DMS53 treated with DMSO at 0.1 percent for 48 hours (cell line): ENCODE results near the gene C22orf15.

Source experiments
- DNase-seq: peaks from one replicate; lab custom pipeline; 2025; ENCODE audit not compliant: unreplicated experiment; lab: John Stamatoyannopoulos, UW

The C22orf15 gene

DNA sequence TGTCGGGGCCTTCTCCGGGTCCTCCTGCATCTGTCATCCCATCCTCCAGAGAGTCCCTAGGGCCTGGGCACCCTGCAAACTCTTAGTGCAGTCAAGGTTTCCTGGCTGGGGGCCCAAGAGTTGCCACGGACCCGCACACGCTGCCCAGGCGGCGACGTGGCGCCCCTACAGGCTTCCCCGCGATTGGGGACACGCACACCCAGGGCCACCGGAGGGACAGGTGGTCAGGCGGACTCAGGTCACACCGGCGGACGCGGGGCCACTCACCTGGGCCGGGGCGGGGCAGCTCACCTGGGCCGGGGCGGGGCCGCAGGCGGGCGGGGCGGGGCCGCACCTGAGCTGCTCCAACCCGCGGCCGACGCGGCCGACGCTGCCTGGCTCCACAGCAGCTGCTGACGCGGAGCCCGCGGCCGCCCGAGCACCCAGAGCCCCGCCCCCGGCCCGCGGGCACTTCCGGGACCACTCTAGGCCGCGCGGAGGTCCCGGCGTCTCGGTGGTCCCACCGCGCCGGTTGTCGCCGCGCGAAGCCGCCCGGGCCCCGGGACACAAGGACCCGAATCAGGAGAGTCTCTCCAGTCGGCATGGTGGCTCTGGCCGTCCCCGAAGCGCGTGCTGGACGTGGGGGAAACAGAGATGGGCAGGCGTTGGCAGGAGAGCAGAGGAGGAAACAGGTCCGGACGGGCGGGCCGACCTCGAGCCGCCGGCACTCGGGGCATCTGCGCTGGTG, 11.9 kb upstream of the C22orf15 start, which contains the start of gene ZNF70:
ZNF70 (minus strand) TSS at position 399 of the 727 bp plus-strand sequence. CDS start 5,972 bp downstream, outside the sequence.
- peak; percentile 15 for DNase-seq

DNA sequence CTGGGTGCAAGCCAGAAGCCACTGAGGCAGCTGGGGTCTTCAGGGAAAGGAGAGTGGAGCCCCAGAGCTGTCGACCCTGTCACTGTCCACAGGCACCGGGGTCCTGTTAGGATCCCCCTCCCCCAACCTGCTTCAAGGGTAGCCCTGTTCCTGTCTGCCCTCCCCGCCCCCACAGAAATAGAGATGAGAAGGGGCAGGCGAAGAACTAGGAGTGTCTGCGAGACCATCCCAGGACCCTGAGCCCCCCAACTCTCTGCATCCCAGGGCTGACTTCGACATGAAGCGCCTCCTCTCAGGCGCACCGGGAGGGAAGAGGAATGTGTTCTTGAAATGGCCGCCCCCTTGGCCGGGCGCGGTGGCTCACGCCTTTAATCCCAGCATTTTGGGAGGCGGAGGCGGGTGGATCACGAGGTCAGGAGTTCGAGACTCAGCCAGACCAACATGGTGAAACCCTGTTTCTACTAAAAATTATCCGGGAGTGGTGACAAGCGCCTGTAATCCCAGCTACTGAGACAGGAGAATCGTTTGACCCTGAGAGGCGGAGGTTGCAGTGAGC, 11.3 kb upstream of the C22orf15 start:
- DNase-seq: no peak

DNA sequence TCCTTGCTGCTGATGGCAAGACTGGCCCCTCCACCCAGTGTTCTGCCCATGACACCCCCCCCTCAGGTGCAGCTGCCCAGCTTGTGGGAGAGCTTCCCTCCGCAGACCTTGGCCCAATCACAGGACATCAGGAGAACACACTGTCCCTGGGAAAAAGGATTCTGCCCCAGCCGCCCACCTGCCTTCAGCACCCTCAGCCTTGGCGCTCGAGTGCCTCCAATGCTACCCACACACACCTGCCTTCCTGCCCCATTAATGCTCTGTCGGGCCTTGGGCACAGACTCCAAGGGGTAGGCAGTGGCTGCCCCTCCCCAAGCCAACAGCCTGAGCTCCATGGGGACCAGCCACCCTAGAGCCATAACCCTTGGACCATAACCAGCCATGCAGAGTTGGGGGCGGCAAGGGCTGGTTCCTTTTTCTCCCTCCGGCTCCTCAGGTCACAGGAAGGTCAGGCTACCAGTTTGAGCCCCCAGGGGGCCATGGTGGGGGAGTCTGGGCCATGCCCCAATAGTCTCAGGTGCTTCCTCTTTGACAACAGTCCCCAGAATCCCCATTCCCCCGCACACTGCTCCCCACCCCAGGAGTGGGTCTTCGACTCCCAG, 10.6 kb upstream of the C22orf15 start:
- no peak for DNase-seq

DNA sequence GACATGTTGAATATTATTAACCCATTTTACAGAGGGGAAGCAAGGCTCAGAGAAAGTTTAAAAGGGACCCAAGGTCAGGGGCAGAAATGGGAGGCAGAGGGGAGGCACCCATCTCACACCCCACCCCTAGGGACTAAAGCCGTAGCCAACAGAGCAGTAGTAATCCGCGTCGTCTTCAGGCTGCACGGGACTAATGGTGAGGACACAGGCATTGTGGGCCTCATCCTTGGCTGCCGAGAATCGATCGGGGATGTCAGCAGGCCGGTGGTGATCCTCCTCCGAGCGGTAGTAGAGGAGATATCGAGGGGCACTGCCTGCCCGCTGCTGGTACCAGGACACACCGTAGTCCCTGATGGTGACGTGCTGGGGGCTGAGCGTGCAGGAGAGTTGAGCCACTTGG, 10.0 kb upstream of the C22orf15 start:
- DNase-seq: no peak

DNA sequence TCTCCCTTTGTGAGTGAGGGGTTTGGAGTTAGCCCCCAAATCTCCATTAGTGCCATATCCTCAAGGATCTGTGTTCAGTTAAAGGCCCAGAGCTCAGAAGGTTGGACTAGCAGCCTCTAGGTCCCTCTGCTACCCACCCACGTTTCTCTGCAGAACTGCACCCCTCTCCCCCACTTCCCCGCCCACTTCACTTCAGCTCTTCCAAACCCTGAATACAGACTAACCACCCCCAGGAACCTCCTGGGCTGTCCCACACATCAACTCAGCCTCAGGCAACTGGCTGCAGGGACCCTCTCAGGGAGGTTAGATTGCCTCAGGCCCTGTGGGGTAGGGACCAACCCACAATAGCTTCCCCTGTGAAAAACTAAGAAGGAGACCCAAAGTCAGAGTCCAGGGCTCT, 9.4 kb upstream of the C22orf15 start:
- no peak for DNase-seq

DNA sequence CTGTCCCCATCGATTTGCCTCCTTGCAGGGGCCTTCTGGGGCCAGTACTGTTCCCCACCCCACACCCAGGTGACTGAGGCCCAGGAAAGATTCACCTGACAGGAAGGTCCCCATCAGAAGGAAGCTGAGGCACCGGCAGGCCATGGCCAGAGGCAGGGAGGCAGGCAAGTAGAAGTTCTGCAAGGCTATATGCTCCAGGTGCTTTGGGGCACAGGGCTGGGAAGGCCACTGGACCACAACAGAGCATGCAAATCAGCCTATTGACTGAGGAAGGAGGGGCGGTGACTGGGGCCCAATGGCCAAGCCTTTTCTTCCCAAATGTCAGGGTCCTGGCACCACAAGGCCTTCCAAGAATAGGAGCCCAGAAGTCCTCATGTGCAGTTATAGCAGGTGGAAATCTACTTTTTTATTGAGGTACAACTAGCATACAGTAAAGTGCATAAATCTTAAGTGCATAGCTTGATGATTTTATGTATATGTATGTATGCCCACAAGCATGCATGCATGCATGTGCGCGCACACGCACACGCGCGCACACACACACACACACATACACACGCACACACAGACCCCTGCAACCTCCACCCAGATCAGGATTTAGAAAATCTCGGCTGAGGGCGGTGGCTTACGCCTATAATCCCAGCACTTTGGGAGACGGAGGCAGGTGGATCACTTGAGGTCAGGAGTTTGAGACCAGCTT, 8.4 kb upstream of the C22orf15 start, which contains the start of gene VPREB3:
VPREB3 (minus strand) TSS at position 206 of the 700 bp plus-strand sequence; CDS start at position 144, 62 bp downstream.
- DNase-seq: no peak

DNA sequence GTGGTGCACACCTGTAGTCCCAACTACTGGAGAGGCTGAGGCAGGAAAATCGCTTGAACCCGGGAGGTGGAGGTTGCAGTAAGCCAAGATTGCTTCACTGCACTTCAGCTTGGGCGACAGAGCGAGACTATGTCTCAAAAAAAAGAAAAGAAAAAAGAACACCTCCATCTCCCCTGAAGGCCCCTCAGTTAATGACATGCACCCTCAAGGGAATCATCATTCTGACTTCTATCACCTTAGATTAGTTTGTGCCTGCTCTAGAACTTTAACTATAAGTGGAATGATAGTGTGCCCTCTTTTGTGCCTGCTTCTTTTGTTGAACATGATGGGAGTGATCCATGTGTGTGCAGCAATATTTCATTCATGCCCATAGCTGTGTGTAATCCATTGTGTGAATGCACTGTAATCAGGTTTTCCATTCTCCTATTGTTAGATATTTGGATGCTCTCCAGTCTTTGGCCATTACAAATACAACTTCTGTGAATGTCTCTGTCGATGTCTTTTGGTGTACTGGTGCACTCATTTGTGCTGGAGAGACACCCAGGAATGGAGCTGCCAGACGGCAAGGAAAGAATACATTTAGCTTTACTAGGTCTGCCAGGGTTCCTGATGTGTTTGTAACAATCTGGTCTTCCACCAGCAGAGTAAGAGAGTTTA, 7.7 kb upstream of the C22orf15 start:
- DNase-seq: no peak

DNA sequence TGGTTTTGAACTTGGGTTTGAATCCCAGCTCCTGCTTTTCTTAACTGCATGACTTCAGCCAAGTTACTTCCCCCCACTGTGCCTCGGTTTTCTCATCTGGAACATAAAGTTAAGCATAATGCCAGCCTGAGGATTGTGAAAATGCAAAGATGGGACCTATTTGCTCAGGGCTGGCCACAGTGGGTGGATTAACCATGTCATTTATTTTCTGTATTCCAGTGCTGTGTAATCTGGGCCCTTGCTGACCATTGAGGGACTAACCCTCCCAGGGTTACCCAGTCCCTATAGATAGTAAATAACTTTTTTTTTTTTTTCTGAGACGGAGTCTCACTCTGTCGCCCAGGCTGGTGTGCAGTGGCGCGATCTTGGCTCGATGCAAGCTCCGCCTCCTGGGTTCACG, 7.1 kb upstream of the C22orf15 start:
- DNase-seq: no peak

DNA sequence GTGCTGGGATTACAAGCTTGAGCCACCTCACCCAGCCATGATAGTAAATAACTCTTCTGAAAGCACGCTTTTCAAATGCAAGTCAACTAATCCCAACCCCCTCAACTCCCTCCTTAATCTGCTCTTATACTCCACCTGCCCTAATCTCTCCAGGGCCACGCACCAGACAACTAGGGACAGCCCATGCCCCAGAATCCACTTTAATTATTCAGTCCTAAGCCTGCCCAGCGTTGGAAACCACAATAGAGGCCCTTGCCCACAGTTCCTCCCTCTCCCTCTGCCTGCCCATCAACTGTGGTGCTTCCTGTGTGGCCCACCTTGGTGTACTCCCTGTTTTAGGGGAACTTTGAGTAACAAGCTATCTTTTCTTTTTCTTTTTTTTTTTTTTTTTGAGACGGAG, 5.9 kb upstream of the C22orf15 start:
- no peak for DNase-seq

DNA sequence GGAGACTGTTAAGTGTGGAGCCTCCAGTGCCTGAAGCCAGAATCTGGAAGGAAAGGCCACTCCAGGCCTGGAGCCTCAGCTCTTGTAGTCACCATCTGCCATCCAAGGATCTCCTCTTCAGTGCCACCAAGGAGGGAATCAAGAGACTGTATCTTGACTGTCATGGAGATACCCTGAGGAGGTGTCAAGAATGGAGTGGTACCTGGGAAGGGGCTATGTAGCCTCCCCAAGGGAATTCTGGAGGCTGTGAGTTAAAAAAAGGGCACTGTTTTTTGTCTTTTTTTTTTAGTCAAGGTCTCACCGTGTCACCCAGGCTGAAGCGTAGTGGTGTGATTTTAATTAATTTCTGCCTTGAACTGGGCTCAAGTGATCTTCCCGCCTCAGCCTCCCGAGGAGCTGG, 3.2 kb upstream of the C22orf15 start:
- DNase-seq: no peak

DNA sequence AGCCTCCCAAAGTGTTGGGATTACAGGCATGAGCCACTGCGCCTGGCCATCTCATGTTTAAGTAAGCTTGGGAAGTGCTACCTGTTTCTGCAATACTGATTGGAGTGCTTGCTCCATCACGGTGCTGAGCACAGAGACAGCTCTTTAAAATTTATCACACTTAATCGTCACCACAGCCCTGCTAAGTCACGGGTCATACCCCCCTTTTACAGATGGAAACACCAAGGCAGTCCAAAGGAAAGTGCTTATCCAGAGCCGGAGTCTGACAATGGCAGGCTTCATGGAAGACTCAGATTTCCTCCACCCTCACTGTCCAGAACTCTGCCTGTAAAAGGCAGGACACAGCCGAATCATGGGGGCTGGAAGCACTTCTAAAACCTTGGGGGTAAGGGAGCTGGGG, 2.7 kb upstream of the C22orf15 start:
- no peak for DNase-seq

DNA sequence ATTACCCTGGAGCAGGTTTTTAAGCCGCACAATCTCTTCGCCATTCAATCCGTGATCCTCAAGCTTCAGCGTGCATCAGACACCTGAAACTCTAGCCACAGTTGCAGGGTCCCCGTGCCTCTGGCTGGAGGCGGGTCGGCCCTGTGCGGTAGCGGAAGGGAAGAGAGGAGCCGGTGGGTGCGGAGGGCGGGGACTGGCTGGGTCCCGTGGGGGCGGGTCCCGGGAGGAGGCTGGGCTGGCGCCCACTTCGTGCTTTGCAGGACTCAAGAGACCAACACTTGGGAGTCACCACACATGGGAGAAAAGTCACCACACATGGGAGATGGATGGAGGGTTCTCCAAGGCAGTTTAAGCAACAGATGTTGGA, 772 bp downstream of the C22orf15 start:
- no peak for DNase-seq

DNA sequence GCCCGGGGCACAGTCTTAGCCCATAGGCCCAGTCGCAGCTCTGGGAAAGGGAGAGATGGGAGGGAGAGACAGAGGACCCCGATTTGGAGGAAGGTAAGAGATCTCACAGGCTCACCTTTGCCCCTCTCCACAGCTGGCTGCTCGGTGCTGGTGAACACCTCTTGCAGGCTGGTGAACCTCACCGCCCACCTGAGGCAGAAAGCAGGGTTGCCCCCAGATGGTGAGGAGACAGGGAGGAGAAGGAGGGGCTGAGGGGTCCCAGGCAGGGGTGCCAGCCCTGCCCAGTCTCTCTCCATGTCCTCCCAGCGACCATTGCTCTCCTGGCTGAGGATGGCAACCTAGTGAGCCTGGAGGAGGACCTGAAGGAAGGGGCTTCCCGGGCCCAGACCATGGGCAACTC, 1.2 kb downstream of the C22orf15 start:
- DNase-seq: no peak

DNA sequence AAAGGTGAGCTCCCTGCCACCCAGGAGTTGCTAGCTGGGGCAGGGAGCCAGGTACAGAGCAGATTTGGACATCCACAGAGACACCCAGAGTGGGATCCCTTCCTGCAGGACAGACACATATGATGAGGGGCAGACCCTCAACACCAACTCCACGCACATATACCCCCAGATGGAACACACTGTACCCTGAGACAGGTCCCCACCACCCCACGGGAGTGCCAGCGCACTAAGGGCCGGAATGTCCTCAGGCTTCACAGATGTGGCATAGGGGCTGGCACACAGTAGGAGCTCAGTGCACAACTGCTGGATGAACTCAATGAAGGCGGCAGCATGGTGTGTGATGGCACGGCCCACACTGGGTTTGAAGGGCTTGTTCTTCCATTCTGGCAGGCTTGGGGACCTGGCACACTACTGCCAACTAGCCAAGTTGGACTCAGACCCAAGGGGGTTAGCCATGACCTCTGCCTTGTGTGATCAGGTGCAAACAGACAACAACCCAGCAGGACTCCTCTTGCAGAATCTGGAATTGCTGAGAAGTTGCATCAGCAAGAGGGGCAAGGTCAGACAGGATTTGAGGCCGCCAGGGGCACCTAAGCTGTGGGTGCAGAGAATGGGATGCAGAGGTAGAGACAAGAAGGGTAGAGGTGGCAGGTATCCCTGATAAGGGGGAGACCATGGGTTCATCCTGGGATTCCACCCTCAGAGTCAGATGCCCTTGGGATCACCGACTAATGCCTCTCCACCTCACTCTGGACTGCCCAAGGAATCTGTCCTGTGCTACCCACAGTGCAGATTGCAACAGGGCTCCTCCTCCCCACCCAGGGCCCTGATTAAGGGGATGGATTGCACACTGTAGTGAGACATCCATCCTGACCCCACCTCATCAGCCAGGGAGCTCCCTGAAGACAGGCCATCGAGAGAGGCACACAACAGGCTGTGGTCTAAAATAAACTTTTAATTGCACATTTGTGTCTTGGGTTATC, 2.4 kb downstream of the C22orf15 start:
- DNase-seq: no peak

DNA sequence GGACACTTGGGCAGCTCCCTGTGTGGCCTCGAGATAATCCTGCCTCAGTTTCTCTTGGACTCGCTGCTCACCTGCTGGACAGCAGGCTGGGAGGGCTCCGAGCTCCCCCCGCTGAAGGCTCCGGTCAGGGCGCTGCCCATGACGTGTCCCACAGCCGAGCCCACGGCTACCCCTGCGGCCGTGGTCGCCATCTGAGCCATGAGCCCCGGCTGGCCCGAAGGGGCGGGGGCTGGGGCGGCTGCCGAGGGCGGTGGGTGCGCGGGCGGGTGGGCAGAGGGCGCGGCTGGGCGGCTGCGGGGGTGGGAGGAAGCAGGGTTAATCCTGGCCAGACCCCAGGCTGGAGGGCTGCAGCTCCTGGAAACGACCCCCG, 4.5 kb downstream of the C22orf15 start:
- no peak for DNase-seq

DNA sequence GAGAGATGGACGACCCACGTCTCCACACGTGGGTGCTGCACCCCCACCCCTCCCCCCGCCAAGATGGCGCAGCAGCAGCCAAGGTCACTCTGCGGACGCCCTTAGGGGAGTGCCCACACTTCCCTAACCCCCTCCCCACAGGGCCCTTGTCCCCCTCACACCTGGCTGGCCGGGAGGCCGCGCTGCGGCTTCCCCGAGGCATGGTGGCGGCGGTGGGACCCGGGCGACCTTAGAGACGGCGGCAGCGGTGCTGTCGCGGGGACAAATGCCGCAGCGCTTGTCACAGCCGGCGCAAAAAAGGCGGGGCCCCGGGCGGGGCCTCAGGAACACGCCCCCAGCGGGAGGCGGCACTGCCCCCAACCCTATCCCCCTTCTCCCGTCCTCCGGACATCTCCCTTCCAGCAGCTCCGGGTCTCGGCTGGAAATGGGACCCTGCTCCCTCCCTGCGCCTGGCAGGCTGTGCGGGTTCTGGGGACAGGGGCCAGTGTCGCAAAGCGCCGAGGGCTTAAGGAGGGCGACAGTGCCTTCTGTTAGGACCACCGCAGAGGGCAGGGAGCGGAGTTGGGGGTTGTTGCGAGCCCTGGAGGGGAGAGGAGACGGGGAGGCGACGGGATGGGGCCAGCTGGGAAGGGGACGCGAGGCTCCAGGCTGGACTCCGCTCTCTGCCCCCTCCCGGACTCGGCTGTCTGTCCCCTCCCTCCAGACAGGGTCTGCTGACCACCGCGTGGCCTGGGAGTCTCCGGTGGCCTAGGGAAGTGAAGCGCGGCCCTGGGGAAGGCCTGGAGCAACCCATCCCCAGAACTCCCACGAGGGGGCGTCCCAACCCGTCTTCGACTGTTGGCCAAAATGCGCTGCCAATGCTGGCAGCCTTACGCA, 5.1 kb downstream of the C22orf15 start, which contains the start of gene CHCHD10:
CHCHD10 (minus strand) TSS at position 300 of the 876 bp plus-strand sequence; CDS start at position 202, 98 bp downstream.
- DNase-seq: peak; percentile 9

DNA sequence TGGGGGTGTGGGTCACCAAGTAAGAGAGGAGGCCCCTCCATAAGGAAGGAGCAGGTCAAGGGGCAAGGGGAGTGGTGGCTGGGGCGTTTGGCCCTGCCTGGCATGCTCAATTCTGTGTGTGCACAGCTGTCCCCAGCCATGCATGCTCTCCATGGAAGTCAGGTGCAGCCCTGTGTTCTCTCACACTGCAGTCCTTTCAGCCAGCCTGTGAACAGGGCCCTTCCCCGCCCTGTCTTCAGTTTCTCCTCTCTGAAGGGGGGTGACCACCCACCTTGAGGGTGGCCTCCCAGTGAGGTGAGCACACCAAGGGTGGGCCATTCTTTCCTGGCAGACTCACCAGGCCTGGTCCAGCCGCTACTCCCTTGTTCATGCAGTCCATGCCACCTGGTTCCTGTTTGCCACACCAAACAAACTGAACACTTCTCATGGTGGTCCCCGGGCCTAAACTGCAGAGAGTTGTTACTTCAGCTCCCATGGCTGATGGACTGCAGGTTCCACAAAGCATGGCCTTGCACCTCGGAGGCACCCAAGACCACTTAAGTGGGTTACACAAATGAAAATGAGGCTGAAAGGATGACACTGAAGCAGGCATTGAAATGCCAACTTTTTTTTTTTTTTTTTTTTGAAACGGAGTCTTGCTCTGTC, 6.7 kb downstream of the C22orf15 start:
- DNase-seq: no peak

DNA sequence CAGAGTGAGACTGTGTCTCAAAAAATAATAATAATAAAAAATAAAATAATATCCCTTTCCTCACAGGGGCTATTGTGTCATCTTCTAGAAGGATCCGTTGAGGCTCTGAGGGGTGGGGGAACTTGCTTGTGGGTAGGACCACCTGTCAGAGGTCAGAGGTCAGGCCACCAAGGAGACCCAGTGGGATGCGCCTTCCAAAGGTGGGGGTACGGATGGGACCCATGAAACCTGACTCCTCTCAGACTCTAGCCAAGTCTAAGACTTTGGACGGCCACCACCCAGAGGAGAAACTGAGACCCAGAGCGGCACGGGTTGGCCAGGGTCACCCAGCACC, 9.5 kb downstream of the C22orf15 start:
- DNase-seq: no peak
